ENCODE data around the gene MIOS.

DNA sequence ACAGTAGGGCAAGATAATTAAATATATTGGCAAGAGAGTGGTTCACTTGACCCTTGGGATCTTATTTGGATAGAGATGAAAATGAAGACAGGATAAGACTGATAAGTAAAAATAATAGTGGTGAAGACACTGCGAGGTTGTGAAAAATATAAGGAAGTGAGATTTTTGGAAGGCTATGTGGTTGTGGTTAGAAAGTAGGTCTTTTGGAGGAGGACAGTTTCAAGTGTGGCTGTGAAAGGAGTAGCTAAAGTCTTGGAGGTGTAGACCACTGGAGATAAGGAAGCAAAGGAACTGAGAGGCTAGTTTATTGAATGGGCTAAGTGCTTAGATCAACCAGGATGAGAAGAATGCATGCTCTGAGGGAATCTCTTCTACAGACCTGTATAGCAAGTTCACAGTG is 11.2 kb downstream of the MIOS start:
- TF ChIP-seq, protein P1, sequence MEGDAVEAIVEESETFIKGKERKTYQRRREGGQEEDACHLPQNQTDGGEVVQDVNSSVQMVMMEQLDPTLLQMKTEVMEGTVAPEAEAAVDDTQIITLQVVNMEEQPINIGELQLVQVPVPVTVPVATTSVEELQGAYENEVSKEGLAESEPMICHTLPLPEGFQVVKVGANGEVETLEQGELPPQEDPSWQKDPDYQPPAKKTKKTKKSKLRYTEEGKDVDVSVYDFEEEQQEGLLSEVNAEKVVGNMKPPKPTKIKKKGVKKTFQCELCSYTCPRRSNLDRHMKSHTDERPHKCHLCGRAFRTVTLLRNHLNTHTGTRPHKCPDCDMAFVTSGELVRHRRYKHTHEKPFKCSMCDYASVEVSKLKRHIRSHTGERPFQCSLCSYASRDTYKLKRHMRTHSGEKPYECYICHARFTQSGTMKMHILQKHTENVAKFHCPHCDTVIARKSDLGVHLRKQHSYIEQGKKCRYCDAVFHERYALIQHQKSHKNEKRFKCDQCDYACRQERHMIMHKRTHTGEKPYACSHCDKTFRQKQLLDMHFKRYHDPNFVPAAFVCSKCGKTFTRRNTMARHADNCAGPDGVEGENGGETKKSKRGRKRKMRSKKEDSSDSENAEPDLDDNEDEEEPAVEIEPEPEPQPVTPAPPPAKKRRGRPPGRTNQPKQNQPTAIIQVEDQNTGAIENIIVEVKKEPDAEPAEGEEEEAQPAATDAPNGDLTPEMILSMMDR (conservative IDR thresholded peaks at IDR 0.05; ENCODE audit: low read depth, low read length), result no peak
- no peak for TF ChIP-seq EZH2phosphoT487 (IDR thresholded peaks at IDR 0.05; ENCODE audit: borderline replicate concordance, low read length)
